K562 (cell line): ENCODE measurements around the gene TPD52L1. TPM values are rescaled to one million over a fixed set of nuclear protein-coding genes. Genes with fewer than 3 reads are reported as not detected.

Source experiments
- ATF1 ChIP-seq, 2 experiments: fragments of 450-650 bp in 1 of 2; IDR thresholded peaks; 2 replicates each; pipeline ENCODE4 v1.6.1; 2016; ENCODE audit warnings: missing compliant biosample characterization in 1 of 2, missing genetic modification characterization in 1 of 2
- CHD1 ChIP-seq: fragments of 200-600 bp; sonication (generic); IDR thresholded peaks from one replicate; pipeline ENCODE4 v1.6.1; 2012; ENCODE audit warnings: mild to moderate bottlenecking, moderate library complexity, low read length, inconsistent platforms
- CTBP1 ChIP-seq: fragments of 450-650 bp; IDR thresholded peaks from 2 replicates; pipeline ENCODE4 v1.6.1; 2016; ENCODE audit warnings: borderline replicate concordance
- DPF2 ChIP-seq: fragments of 450-650 bp; IDR thresholded peaks from 2 replicates; pipeline ENCODE4 v1.6.1; 2016
- EP400 ChIP-seq: fragments of 450-650 bp; IDR thresholded peaks from 2 replicates; pipeline ENCODE4 v1.6.1; 2017; ENCODE audit warnings: antibody characterized with exemption, mild to moderate bottlenecking, moderate library complexity
- ETV1 ChIP-seq: fragments of 450-650 bp; conservative IDR thresholded peaks from 2 replicates; pipeline ENCODE4 v1.6.1; 2016; ENCODE audit warnings: missing genetic modification characterization, control low read depth, low read depth, missing compliant biosample characterization
- FOXK2 ChIP-seq, 2 experiments: fragments of 450-650 bp; IDR thresholded peaks in 1 of 2; conservative IDR thresholded peaks in 1 of 2; 2 replicates each; pipeline ENCODE4 v1.6.1; 2016; ENCODE audit warnings: low read depth in 2 of 2, mild to moderate bottlenecking in 1 of 2
- MAFK ChIP-seq: IDR thresholded peaks from 2 replicates; pipeline ENCODE4 v1.6.1; 2011; ENCODE audit warnings: low read length, improper control_type of control experiment
- MYNN ChIP-seq, 2 experiments: sonication (generic); formaldehyde crosslinking in 1 of 2; IDR thresholded peaks; 2 replicates each; pipeline versions ENCODE4 v1.5.0 to v1.6.1; 2016 to 2020; ENCODE audit warnings: antibody characterized with exemption in 1 of 2, missing genetic modification reagents in 1 of 2
- NFIX ChIP-seq: fragments of 250-450 bp; sonication (Bioruptor Pico); IDR thresholded peaks from 2 replicates; pipeline ENCODE4 v1.4.0; 2020; ENCODE audit warnings: low read depth, mild to moderate bottlenecking, moderate library complexity
- NR1H2 ChIP-seq: sonication (generic); formaldehyde crosslinking; IDR thresholded peaks from 2 replicates; pipeline ENCODE4 v1.4.0; 2020; ENCODE audit warnings: mild to moderate bottlenecking, missing genetic modification reagents
- PHF20 ChIP-seq: fragments of 450-650 bp; IDR thresholded peaks from 2 replicates; pipeline ENCODE4 v1.6.1; 2018; ENCODE audit not compliant: partially characterized antibody
- SMARCC2 ChIP-seq: fragments of 450-650 bp; IDR thresholded peaks from 2 replicates; pipeline ENCODE4 v1.6.1; 2017; ENCODE audit warnings: antibody characterized with exemption, moderate library complexity, mild to moderate bottlenecking, low read depth
- STAT5B ChIP-seq: fragments of 250-450 bp; sonication (Bioruptor Pico); IDR thresholded peaks from 2 replicates; pipeline ENCODE4 v1.8.0; 2021; ENCODE audit warnings: mild to moderate bottlenecking, inconsistent platforms
- ZC3H8 ChIP-seq: fragments of 450-650 bp; IDR thresholded peaks from 2 replicates; pipeline ENCODE4 v1.6.1; 2017
- ZNF24 ChIP-seq: fragments of 450-650 bp; IDR thresholded peaks from 2 replicates; pipeline ENCODE4 v1.6.1; 2016
- ZNF282 ChIP-seq: sonication (generic); formaldehyde crosslinking; IDR thresholded peaks from 2 replicates; pipeline ENCODE4 v1.8.1; 2023; ENCODE audit warnings: missing genetic modification reagents
- ZNF780A ChIP-seq: fragments of 250-450 bp; sonication (Bioruptor Pico); IDR thresholded peaks from 2 replicates; pipeline ENCODE4 v1.5.0; 2021; ENCODE audit warnings: mild to moderate bottlenecking
- polyA plus RNA-seq, 8 experiments: library from polyadenylated mRNA; depleted of rRNA in 4 of 8; stranded (reverse) in 5 of 8; unstranded in 3 of 8; fragments of >200 nt; fragmentation: Nextera tagmentation in 2 of 8; fragmentation: Illumina TruSeq in 1 of 8; extraction: Ambion mirVana in 2 of 8; extraction: Trizol in 1 of 8; gene quantifications; 2 replicates each; pipeline versions ENCODE4 v1.2.1 to v1.2.3, GENCODE V29; 2011 to 2014; ENCODE audit warnings: inconsistent platforms in 1 of 8, missing spikeins in 1 of 8
- total RNA-seq, 7 experiments: library from RNA; depleted of rRNA in 6 of 7; stranded (reverse); fragments of >200 nt in 6 of 7; fragmentation: Illumina TruSeq in 2 of 7; extraction: Trizol in 2 of 7; gene quantifications; 2 replicates each; pipeline versions ENCODE4 v1.2.1 to v1.2.3, GENCODE V29; 2011 to 2021; ENCODE audit warnings: low replicate concordance in 1 of 7
- TF ChIP-seq, protein P1 (sequence below): fragments of 450-650 bp; IDR thresholded peaks from 2 replicates; pipeline ENCODE4 v1.6.1; 2018; ENCODE audit warnings: mild to moderate bottlenecking, low read depth; ENCODE audit not compliant: partially characterized antibody
- TF ChIP-seq, protein P2 (sequence below): fragments of 250-450 bp; sonication (Bioruptor Pico); IDR thresholded peaks from 2 replicates; pipeline ENCODE4 v1.9.0; 2021; ENCODE audit warnings: mild to moderate bottlenecking, inconsistent platforms
- TF ChIP-seq, protein P3 (sequence below): fragments of 450-650 bp; IDR thresholded peaks from 2 replicates; pipeline ENCODE4 v1.6.1; 2017; ENCODE audit warnings: antibody characterized with exemption
- TF ChIP-seq, protein P4 (sequence below), 2 experiments: fragments of 450-650 bp in 1 of 2; sonication (generic) in 1 of 2; formaldehyde crosslinking in 1 of 2; IDR thresholded peaks in 1 of 2; conservative IDR thresholded peaks in 1 of 2; 2 replicates each; pipeline versions ENCODE4 v1.6.1 to v1.8.1; 2016 to 2023; ENCODE audit warnings: mild to moderate bottlenecking in 2 of 2, moderate library complexity in 2 of 2, inconsistent platforms in 1 of 2, missing genetic modification reagents in 1 of 2

The TPD52L1 gene
- total and polyA plus RNA-seq, 9 of the 15 experiments (the other 6 are each of a cell fraction or from before 2014, with no cell fraction given), result 12.9 to 149 (median 75.7) TPM

DNA sequence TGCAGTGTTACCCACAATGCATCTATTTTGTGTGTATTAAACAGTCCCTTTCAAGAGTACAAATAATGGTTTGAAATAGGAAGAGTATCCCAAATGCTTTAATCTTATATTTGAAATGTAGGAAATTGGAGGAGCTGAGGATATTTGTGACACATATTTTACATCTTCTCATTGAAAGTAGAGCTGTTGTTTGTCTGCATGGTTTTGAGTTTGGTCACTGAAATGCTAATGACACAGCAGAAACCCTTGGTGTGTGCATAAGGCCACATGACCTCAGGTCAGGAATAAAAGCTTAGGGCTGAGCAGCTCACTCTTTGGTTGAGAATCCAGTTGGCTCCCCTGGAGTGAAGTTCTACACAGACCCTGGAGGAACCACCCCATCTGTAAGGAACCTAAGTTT is 49.8 kb downstream of the TPD52L1 start (continued):
- TF ChIP-seq ATF1 (CRISPR knock-in tag; IDR thresholded peaks at IDR 0.05) (no peak), ATF1 (tag; IDR thresholded peaks at IDR 0.05) (0 out of 2 replicates have a peak, but pooled peaks have one; percentile 17), MAFK (peak; percentile 81), CTBP1 (no peak), ETV1 (tag) (no peak), CHD1 (no peak), ZNF282 (CRISPR knock-in tag) (no peak), STAT5B (CRISPR knock-in tag) (no peak), PHF20 (no peak), NR1H2 (CRISPR knock-in tag) (no peak), EP400 (peak; percentile 38; the same call in 1 of the 2 replicates), NFIX (no peak), ZNF780A (CRISPR knock-in tag) (no peak), ZC3H8 (no peak), DPF2 (peak; percentile 51; the same call in 1 of the 2 replicates), FOXK2 (conservative IDR thresholded peaks at IDR 0.05 in 1 of 2, IDR thresholded peaks at IDR 0.05 in 1 of 2; ENCODE audit: low read depth in 2 of 2) (no peak), ZNF24 (no peak), MYNN (IDR thresholded peaks at IDR 0.05) (no peak), MYNN (CRISPR knock-in tag; IDR thresholded peaks at IDR 0.05) (no peak), SMARCC2 (peak; percentile 42; the same call in 1 of the 2 replicates)
- TF ChIP-seq, protein P1, sequence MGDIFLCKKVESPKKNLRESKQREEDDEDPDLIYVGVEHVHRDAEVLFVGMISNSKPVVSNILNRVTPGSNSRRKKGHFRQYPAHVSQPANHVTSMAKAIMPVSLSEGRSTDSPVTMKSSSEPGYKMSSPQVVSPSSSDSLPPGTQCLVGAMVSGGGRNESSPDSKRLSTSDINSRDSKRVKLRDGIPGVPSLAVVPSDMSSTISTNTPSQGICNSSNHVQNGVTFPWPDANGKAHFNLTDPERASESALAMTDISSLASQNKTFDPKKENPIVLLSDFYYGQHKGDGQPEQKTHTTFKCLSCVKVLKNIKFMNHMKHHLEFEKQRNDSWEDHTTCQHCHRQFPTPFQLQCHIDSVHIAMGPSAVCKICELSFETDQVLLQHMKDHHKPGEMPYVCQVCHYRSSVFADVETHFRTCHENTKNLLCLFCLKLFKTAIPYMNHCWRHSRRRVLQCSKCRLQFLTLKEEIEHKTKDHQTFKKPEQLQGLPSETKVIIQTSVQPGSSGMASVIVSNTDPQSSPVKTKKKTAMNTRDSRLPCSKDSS, result no peak
- TF ChIP-seq, protein P2, sequence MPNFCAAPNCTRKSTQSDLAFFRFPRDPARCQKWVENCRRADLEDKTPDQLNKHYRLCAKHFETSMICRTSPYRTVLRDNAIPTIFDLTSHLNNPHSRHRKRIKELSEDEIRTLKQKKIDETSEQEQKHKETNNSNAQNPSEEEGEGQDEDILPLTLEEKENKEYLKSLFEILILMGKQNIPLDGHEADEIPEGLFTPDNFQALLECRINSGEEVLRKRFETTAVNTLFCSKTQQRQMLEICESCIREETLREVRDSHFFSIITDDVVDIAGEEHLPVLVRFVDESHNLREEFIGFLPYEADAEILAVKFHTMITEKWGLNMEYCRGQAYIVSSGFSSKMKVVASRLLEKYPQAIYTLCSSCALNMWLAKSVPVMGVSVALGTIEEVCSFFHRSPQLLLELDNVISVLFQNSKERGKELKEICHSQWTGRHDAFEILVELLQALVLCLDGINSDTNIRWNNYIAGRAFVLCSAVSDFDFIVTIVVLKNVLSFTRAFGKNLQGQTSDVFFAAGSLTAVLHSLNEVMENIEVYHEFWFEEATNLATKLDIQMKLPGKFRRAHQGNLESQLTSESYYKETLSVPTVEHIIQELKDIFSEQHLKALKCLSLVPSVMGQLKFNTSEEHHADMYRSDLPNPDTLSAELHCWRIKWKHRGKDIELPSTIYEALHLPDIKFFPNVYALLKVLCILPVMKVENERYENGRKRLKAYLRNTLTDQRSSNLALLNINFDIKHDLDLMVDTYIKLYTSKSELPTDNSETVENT, result no peak
- TF ChIP-seq, protein P3, sequence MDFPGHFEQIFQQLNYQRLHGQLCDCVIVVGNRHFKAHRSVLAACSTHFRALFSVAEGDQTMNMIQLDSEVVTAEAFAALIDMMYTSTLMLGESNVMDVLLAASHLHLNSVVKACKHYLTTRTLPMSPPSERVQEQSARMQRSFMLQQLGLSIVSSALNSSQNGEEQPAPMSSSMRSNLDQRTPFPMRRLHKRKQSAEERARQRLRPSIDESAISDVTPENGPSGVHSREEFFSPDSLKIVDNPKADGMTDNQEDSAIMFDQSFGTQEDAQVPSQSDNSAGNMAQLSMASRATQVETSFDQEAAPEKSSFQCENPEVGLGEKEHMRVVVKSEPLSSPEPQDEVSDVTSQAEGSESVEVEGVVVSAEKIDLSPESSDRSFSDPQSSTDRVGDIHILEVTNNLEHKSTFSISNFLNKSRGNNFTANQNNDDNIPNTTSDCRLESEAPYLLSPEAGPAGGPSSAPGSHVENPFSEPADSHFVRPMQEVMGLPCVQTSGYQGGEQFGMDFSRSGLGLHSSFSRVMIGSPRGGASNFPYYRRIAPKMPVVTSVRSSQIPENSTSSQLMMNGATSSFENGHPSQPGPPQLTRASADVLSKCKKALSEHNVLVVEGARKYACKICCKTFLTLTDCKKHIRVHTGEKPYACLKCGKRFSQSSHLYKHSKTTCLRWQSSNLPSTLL, result no peak
- TF ChIP-seq, protein P4, sequence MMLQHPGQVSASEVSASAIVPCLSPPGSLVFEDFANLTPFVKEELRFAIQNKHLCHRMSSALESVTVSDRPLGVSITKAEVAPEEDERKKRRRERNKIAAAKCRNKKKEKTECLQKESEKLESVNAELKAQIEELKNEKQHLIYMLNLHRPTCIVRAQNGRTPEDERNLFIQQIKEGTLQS (IDR thresholded peaks at IDR 0.05), result no peak
- TF ChIP-seq, protein P4 (CRISPR knock-in tag; conservative IDR thresholded peaks at IDR 0.05), result no peak
